GM18526 (cell line): Measurements from ENCODE around the gene ADGRF3.
A peak's percentile ranks its signal among the peaks of the same experiment; 100 is the strongest.

Experiments
- POLR2A ChIP-seq: IDR thresholded peaks from 3 replicates; pipeline ENCODE4 v1.6.1; 2011; ENCODE audit not compliant: insufficient read length; ENCODE audit errors: extremely low read depth

The ADGRF3 gene, protein sequence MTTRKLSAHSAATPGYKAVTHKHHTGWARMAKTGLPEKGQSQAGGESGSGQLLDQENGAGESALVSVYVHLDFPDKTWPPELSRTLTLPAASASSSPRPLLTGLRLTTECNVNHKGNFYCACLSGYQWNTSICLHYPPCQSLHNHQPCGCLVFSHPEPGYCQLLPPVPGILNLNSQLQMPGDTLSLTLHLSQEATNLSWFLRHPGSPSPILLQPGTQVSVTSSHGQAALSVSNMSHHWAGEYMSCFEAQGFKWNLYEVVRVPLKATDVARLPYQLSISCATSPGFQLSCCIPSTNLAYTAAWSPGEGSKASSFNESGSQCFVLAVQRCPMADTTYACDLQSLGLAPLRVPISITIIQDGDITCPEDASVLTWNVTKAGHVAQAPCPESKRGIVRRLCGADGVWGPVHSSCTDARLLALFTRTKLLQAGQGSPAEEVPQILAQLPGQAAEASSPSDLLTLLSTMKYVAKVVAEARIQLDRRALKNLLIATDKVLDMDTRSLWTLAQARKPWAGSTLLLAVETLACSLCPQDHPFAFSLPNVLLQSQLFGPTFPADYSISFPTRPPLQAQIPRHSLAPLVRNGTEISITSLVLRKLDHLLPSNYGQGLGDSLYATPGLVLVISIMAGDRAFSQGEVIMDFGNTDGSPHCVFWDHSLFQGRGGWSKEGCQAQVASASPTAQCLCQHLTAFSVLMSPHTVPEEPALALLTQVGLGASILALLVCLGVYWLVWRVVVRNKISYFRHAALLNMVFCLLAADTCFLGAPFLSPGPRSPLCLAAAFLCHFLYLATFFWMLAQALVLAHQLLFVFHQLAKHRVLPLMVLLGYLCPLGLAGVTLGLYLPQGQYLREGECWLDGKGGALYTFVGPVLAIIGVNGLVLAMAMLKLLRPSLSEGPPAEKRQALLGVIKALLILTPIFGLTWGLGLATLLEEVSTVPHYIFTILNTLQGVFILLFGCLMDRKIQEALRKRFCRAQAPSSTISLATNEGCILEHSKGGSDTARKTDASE

DNA sequence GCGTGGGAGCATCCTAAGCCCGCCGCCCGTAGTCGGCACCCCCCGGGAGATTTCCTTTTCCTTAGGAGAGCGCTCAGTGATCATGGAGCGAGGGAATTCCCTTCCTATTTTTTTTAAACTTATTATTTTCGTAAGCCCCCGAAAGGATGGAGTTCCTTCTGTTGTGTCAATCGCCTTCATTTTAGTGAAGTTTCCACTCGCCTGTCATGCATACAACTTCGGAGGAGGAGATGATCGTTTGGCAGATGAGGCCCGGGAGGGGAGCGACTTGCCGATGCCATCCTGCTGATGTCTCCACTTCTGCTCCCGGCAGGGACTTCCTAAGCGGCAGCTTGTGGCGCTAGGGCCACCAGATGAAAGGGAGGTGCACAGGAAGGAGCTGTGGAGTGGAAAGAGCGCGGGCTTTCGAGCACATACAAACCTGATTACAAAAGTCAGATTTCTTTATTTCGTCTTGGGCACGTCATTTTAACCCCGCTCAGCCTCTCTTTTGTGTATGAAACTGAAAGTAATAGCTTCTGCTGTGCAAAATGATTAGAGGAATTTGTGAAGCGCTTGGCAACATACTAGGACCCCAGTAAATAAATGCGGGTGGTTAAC, at the start of gene ADGRF3:
Gene ADGRF3 (minus strand): TSS at position 336 of the 600 bp plus-strand sequence. CDS start 555 bp downstream, outside the sequence.
- peak; percentile 44 for TF ChIP-seq POLR2A

DNA sequence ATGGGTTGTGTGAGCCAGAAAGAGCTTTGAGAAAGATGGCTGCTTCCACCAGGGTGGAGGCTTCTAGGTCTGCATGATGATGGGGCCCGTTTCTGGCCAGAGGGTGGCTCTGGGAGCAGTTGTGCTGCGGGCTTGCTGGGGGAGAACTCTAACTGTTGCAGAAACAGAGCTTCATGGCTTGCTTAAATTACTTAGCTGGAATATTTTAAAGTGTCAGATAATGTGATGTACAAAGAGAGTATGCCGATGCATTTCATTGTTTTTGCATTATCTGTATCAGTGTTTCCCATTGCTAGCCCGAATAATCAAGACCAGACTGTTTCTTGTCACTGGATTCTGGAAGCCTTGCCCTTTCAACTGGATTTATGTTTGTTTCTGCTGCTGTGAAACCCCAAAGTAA, 48.8 kb upstream of the ADGRF3 start:
- TF ChIP-seq POLR2A: no peak

DNA sequence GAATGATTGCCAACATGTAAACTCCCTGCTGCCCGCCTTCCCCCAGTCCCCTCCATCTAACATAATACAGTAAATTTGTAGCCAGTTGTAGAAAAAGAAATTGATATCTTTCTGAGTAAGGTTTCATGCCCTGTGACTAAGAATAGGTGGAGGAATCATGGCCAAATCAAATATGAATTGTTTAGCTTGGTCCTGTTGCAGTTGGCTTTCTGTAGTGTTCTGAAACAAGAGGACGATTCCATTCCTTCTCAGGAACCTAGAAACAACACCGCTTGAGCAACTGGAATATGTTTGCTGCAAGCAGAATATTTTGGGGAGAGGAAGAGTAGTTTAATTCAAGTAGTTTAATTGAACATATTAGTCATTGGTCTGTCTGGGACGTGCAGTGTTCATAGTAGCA, 48.1 kb upstream of the ADGRF3 start:
- TF ChIP-seq POLR2A: no peak

DNA sequence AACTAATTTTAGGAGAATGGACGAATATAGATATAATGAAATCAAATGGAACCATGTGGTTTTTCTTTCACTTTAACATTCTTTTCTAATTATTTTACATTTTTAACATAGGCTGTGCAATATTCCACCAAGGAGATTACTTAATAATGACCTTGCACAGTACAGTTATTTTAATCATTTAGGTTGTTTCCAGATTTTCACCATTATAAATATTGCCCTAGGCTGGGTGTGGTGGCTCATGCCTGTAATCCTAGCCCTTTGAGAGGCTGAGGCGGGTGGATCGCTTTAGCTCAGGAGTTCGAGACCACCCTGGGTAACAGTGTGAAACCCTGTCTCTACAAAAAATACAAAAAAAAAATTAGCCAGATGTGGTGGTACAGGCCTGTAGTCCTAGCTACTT, 40.6 kb upstream of the ADGRF3 start:
- TF ChIP-seq POLR2A: no peak

DNA sequence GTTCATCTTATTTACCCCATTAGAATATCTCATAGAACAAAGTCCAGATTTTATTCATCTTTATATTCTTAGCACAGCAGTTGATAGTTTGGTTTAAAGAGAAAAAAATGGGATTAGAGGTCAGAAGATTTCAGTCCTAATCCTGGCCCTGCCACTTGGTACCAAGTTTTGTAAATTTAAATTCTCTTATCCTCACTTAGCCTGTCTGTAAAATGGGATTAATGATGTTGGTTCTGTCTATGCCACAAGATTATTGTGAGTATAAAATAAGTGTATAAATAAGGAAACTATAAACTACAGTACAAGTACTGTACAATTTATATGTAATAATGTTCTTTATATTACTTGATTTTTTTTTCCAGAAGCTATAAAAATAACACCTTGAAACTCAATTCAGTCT, 38.0 kb upstream of the ADGRF3 start:
- TF ChIP-seq POLR2A: no peak

DNA sequence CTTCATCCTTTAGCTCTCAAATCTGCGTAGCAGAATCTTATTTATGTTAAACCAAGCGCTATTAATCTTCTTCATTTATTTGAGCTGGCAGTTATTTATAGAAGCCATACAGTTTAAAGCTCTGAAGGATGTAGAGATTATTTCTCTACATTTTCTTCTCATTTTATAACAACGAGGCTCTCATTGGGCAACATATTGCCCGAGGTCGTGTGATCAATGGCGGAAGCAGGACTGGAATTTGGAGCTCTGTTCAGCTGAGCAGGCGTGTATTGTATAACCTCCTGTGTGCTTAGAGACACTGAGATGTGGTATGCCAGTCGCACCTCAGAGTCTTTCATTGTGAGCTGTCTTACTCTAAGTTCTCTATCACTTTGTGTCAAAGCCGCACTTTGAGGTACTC, 37.6 kb upstream of the ADGRF3 start:
- no peak for TF ChIP-seq POLR2A

DNA sequence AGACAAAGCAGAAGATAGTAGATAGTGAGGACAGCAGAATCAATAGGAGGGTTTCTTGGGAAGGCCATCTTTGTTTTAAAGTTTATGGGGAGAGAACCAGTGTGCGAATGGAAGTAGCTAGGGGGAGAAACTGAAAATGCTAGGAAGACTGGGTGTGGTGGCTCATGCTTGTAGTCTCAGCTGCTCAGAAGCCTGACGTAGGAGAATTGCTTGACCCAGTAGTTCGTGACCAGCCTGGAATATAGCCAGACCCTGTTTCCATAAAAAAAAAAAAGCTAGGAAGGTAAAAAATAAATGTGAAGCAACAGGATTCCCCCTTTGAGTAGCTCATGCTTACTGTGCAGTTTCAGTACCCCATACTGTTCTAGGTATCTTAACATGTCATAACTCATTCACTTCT, 36.0 kb upstream of the ADGRF3 start:
- no peak for TF ChIP-seq POLR2A

DNA sequence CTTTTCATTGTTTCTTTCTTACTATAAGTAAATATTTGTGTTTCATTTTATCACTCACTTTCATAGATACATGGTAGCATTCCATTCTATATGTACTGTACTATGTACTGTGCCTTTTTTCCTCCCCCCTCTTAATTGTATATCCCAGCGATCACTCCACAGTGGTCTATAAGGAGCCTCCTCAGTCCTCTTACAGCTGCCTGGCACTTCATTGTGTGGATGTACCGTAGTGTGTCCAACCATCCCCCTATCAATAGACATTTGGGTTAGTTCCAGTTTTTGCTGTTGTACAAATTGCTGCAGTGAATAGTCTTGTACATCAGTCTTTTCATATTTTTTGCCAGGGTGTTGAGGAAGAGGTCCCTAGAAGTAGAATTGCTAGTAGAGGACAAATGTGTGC, 33.7 kb upstream of the ADGRF3 start:
- no peak for TF ChIP-seq POLR2A

DNA sequence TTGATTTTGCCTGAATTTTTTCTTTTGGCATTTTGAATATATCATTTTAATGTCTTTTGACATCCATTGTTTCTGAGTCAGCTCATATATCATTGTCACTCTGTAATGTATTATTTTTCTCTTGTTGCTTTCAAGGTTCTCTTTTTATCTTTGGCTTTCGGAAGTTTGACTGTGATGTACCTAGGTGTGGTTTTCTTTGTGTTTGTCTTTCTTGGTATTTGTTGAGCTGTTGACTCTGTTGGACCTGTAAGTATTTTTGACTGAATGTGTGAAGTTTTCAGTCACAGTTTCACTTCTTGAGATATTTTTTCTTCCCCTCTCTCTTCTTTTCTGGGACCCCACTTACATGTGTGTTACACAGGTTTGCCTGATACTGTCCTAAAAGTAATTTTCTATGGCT, 30.2 kb upstream of the ADGRF3 start:
- TF ChIP-seq POLR2A: no peak

DNA sequence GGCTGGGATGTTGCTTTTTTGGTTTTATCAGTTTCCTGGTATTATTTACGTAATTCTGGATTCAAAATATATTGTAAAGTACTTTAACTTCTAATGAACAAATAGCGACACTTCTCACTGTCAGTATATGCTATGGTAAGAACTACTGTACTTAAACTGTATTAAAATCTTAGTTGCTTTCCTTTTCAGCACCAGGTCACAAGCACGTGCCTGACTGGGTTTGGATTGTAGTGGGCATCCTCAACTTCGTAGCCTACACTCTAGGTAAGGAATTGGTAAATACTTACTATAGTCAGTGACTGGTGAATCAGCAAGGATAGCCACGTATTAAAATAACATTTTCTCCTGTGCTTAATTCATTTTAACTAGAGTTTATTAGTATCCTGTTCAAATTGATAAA, 20.4 kb upstream of the ADGRF3 start:
- TF ChIP-seq POLR2A: no peak

DNA sequence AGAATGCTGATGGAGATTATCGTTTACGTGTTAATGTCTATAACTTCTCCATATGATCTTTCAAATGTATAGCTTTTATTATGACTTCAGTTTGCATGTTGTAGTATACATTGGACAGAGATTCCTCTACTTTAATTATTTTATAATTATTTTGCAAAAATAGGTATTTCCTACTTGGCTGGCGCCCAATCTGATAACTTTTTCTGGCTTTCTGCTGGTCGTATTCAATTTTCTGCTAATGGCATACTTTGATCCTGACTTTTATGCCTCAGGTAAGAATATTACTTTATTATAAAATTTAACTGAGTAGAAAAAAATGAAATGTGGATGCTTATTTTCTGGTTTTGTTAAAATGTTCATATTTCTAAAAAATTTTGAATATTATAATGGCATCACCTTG, 18.1 kb upstream of the ADGRF3 start:
- TF ChIP-seq POLR2A: no peak

DNA sequence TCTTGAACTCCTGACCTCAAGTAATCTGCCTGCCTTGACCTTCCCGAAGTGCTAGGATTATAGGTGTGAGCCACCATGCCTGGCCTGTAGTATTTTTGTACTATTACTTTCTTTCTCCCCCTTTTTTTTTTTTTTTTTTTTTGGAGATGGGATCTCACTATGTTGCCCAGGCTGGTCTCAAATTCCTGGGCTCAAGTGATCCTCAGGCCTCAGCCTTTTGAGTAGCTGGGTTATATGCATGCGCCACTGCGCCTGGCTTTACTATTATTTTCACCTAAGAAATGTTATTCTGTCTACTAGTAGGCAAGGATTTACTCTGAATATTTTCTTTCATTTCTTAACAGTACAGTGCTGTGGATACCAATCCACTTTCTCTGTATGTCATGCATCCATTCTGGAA, 17.4 kb upstream of the ADGRF3 start:
- TF ChIP-seq POLR2A: no peak

DNA sequence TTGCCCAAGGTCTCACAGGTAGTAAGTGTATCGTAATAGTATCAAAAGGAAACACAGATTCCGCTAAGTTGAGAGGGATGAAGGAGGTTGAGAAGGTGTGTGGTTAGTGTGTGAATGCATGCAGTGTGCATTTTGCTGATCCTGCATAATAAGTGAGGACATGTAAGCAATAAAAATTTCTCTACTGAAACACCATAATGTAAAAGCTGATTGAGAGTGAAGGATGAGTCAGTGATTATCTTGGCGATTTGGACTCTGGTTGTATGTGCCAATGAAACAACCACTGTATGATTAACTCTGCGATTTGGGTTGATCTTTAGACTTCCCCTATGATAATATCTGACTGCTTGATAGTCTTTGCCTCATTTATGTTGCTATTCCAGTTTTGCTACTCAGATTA, 16.7 kb upstream of the ADGRF3 start:
- no peak for TF ChIP-seq POLR2A

DNA sequence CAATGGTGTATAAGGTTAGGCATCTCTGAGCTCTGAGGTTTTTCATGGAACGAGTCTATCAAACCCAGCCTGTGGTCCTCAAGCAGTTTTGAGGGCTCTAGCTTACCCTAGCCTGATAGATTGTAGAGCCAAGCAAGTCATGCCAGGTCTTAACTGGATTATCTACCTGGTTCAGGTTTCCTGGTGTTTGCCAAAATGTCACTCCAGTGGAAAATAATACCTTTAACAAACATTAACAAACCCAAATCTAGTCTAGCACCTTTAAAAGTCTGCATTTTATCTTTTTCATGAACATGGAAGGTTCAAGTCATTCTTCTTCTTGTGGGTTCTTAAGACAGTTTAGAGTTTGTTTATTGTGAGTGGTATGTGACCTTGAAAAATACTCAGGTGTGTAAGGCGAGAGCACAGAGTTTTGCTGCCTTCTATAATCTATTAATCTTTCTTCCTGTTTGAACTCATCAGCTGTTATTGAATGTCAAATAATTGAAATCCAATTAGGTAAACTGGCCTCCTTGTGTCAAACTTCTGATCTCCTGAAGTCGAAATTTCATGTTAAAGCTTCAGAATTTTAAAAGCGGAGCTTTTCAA, 13.4 kb upstream of the ADGRF3 start:
- TF ChIP-seq POLR2A: no peak

DNA sequence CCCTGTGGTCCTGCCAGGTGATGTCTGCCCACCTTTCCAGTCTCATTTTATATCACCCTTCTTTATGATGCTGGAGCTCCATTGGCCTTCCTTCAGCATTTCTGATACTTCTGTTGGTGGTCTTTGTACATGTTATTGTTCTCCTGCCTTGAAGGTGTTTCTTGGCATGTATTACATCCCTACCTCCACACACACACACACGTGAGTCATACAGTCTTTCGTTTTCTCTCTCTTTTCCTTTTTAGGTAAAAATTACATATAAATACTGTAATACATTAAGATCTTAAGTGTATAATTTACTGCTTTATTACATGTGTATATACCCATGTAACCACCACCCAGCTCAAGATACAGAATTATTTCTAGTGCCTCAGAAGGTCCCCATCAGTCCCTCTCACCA, 10.2 kb upstream of the ADGRF3 start:
- TF ChIP-seq POLR2A: no peak
